ENCODE measurements around the gene CABLES1. TPM values are rescaled to one million over a fixed set of nuclear protein-coding genes. Genes with fewer than 3 reads are reported as not detected.

CABLES1 gene
- total RNA-seq, 1 experiment from 2014 or later: 66.4 TPM

DNA sequence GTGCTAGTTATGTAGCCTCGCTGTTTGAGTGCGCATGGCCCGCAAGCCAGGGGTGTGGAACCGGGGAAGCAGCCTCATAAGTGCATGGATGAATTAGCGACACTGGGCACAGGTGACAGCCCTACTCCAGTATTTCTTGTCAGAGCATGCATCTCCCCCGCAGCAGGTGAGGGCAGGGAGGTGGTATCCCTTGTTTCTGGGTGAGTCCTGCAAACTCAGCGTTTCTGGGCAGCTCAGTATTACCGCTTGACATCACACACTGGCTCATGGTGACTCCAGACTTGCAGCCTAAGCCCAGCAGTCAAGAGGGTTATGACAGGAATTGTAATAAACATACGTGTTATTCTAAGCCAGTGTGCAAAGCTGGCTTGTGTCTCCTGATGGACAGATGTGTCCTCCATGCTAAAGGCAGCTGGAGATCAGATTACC is 2.5 kb downstream of the CABLES1 start:
- no peak for ATAC-seq
- Histone ChIP-seq H3K27me3 (ENCODE audit: control insufficient read depth, insufficient read depth, low read length) (no peaks in the 10 kb centered on the region), H3K36me3 (ENCODE audit: control insufficient read depth, insufficient read depth, low read length) (no peaks in the 10 kb centered on the region), H3K9me3 (ENCODE audit: control insufficient read depth, insufficient read depth, low read depth, low read length) (no peaks in the 10 kb centered on the region), H3K27ac (ENCODE audit: low read length) (peak overlapping the region; percentile 92), H3K4me1 (ENCODE audit: control insufficient read depth, insufficient read depth, low read length) (peaks cover 62% of the 10 kb centered on the region), H3K4me3 (ENCODE audit: low read depth in 2 of 2, low read length in 2 of 2) (peak overlapping the region; percentile 69 to 91)
- no peak for DNase-seq (ENCODE audit: low read depth, low spot score)
- BruUV-seq (replicated peaks): no TSS peak
- intact Hi-C loops (cut with micrococcal nuclease; ENCODE audit: unreplicated experiment): loop anchor here (10.0 kb wide), 1 partner anchor 203 kb away; the partner anchor contains the start of gene RBBP8
- ChIA-PET CTCF (no interaction called here), POLR2A (interaction anchor here (0.6 kb wide), 1 partner anchor 351 kb away, joined by 3 read pairs; no protein-coding TSS in a partner anchor)
- TF ChIP-seq, protein P1, sequence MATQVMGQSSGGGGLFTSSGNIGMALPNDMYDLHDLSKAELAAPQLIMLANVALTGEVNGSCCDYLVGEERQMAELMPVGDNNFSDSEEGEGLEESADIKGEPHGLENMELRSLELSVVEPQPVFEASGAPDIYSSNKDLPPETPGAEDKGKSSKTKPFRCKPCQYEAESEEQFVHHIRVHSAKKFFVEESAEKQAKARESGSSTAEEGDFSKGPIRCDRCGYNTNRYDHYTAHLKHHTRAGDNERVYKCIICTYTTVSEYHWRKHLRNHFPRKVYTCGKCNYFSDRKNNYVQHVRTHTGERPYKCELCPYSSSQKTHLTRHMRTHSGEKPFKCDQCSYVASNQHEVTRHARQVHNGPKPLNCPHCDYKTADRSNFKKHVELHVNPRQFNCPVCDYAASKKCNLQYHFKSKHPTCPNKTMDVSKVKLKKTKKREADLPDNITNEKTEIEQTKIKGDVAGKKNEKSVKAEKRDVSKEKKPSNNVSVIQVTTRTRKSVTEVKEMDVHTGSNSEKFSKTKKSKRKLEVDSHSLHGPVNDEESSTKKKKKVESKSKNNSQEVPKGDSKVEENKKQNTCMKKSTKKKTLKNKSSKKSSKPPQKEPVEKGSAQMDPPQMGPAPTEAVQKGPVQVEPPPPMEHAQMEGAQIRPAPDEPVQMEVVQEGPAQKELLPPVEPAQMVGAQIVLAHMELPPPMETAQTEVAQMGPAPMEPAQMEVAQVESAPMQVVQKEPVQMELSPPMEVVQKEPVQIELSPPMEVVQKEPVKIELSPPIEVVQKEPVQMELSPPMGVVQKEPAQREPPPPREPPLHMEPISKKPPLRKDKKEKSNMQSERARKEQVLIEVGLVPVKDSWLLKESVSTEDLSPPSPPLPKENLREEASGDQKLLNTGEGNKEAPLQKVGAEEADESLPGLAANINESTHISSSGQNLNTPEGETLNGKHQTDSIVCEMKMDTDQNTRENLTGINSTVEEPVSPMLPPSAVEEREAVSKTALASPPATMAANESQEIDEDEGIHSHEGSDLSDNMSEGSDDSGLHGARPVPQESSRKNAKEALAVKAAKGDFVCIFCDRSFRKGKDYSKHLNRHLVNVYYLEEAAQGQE (IDR thresholded peaks at IDR 0.05; ENCODE audit: insufficient read depth in 1 of 2, low read depth in 2 of 2, low read length in 1 of 2): no peak
- TF ChIP-seq POLR2AphosphoS5 (IDR thresholded peaks at IDR 0.05; ENCODE audit: low read depth, low read length) (no peak), SIN3A (IDR thresholded peaks at IDR 0.05; ENCODE audit: borderline replicate concordance, insufficient read depth, low read depth, low read length) (no peak), TCF7L2 (IDR thresholded peaks at IDR 0.05; ENCODE audit: low read depth, low read length) (no peak)
- TF ChIP-seq, protein P2, sequence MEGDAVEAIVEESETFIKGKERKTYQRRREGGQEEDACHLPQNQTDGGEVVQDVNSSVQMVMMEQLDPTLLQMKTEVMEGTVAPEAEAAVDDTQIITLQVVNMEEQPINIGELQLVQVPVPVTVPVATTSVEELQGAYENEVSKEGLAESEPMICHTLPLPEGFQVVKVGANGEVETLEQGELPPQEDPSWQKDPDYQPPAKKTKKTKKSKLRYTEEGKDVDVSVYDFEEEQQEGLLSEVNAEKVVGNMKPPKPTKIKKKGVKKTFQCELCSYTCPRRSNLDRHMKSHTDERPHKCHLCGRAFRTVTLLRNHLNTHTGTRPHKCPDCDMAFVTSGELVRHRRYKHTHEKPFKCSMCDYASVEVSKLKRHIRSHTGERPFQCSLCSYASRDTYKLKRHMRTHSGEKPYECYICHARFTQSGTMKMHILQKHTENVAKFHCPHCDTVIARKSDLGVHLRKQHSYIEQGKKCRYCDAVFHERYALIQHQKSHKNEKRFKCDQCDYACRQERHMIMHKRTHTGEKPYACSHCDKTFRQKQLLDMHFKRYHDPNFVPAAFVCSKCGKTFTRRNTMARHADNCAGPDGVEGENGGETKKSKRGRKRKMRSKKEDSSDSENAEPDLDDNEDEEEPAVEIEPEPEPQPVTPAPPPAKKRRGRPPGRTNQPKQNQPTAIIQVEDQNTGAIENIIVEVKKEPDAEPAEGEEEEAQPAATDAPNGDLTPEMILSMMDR (IDR thresholded peaks at IDR 0.05): no peak
- in situ Hi-C loops (cut with HindIII; ENCODE audit: low pct_unique_long_range_greater_than_20kb, low sequenced_read_pairs): no loop called here

DNA sequence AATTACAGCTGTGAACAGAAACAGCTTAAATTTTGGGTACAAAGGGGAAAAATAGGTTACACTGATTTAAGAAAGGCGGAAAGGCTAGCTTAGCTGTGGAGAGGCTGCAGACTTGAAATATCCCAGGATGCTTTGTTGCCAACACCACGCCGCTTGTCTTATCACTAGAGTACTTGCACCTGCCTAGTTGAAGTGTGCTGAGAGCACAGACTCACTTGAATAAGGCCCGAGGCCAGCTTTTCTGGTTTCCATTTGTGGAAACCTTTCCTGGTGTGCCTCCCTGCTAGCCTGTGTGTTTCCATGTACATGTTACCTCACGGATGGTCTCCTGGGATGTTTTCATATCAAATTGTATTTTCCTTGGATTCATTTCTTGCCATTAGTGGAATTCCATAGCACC is 3.2 kb downstream of the CABLES1 start:
- in situ Hi-C loops (cut with HindIII; ENCODE audit: low pct_unique_long_range_greater_than_20kb, low sequenced_read_pairs) (no loop called here), intact Hi-C loops (cut with micrococcal nuclease; ENCODE audit: unreplicated experiment) (loop anchor here (10.0 kb wide), 1 partner anchor 204 kb away; the partner anchor contains the start of gene RBBP8)
- peak overlapping the region; percentile 69 to 91 for H3K4me3 ChIP-seq (ENCODE audit: low read depth in 2 of 2, low read length in 2 of 2)
- no peaks in the 10 kb centered on the region for H3K27me3 ChIP-seq (ENCODE audit: control insufficient read depth, insufficient read depth, low read length)
- H3K36me3 ChIP-seq (ENCODE audit: control insufficient read depth, insufficient read depth, low read length): no peaks in the 10 kb centered on the region
- ATAC-seq (no peak), DNase-seq (ENCODE audit: low read depth, low spot score) (no peak)
- POLR2A ChIA-PET: interaction anchor here (0.7 kb wide), 1 partner anchor 97 kb away, joined by 12 read pairs; no protein-coding TSS in a partner anchor
- CTCF ChIA-PET: interaction anchor here (0.5 kb wide), 1 partner anchor 101 kb away, joined by 3 read pairs; no protein-coding TSS in a partner anchor
- peaks cover 66% of the 10 kb centered on the region for H3K4me1 ChIP-seq (ENCODE audit: control insufficient read depth, insufficient read depth, low read length)
- H3K27ac ChIP-seq (ENCODE audit: low read length): peak overlapping the region; percentile 92
- no TSS peak for BruUV-seq (replicated peaks)
- H3K9me3 ChIP-seq (ENCODE audit: control insufficient read depth, insufficient read depth, low read depth, low read length): no peaks in the 10 kb centered on the region
- TF ChIP-seq POLR2AphosphoS5 (IDR thresholded peaks at IDR 0.05; ENCODE audit: low read depth, low read length): no peak

Measured in Panc1 (cell line).